Measurements from ENCODE around the gene STX2. TPM values are rescaled to one million over a fixed set of nuclear protein-coding genes. Genes with fewer than 3 reads are reported as not detected.

The STX2 gene
- total and polyA plus RNA-seq, 4 donors: 11.9 to 28.4 (median 20.9) TPM

GRCh38 chr12:130799051-130799450 is 40.0 kb downstream of the STX2 start:
- no peak for DNase-seq
- H3K9me3 ChIP-seq (ENCODE audit: control insufficient read depth in 4 of 4, insufficient read depth in 3 of 4, low read length in 3 of 4): no peaks in the 10 kb centered on the region
- H3K27me3 ChIP-seq (ENCODE audit: control insufficient read depth in 3 of 3, insufficient read depth in 3 of 3, low read length in 2 of 3): no peaks in the 10 kb centered on the region
- no peak overlapping the region for H3K4me3 ChIP-seq
- ATAC-seq (ENCODE audit: insufficient read depth, low FRiP score): no peak
- WGBS, 2 donors: 92 to 95% methylated on average over 4 of the region's 4 CpGs
- TF ChIP-seq CTCF (IDR thresholded peaks at IDR 0.05; ENCODE audit: control extremely low read depth, extremely low read depth): no peak
- no peaks in the 10 kb centered on the region for H3K4me1 ChIP-seq (ENCODE audit: control insufficient read depth in 5 of 5, insufficient read depth in 5 of 5, low read length in 5 of 5)
- H3K27ac ChIP-seq (ENCODE audit: low read depth in 1 of 2, low read length in 1 of 2): no peak overlapping the region
- no peak overlapping the region for H3K9ac ChIP-seq (ENCODE audit: insufficient read depth in 1 of 2, low read length in 2 of 2)
- H3K36me3 ChIP-seq (ENCODE audit: control insufficient read depth in 4 of 4, insufficient read depth in 4 of 4, low read length in 4 of 4): peaks cover 17 to 36% (median 22%) of the 10 kb centered on the region in 4 donors

- DNase-seq (no peak), ATAC-seq (ENCODE audit: insufficient read depth, low FRiP score) (no peak)
- Histone ChIP-seq H3K27me3 (ENCODE audit: control insufficient read depth in 3 of 3, insufficient read depth in 3 of 3, low read length in 2 of 3) (no peaks in the 10 kb centered on the region), H3K4me3 (no peak overlapping the region), H3K36me3 (ENCODE audit: control insufficient read depth in 4 of 4, insufficient read depth in 4 of 4, low read length in 4 of 4) (peaks cover 17 to 36% (median 24%) of the 10 kb centered on the region in 4 donors), H3K4me1 (ENCODE audit: control insufficient read depth in 5 of 5, insufficient read depth in 5 of 5, low read length in 5 of 5) (no peaks in the 10 kb centered on the region), H3K9ac (ENCODE audit: insufficient read depth in 1 of 2, low read length in 2 of 2) (no peak overlapping the region), H3K9me3 (ENCODE audit: control insufficient read depth in 4 of 4, insufficient read depth in 3 of 4, low read length in 3 of 4) (no peaks in the 10 kb centered on the region), H3K27ac (ENCODE audit: low read depth in 1 of 2, low read length in 1 of 2) (no peak overlapping the region)
- WGBS, 2 donors: 84 to 88% methylated on average over 19 of the region's 19 CpGs
- TF ChIP-seq CTCF (IDR thresholded peaks at IDR 0.05; ENCODE audit: control extremely low read depth, extremely low read depth): no peak
These were observed 41.9 kb downstream of the STX2 start for GRCh38 chr12:130796985-130797686.

GRCh38 chr12:130795906-130796305 is 43.1 kb downstream of the STX2 start:
- no peak for ATAC-seq (ENCODE audit: insufficient read depth, low FRiP score)
- H3K4me1 ChIP-seq (ENCODE audit: control insufficient read depth in 5 of 5, insufficient read depth in 5 of 5, low read length in 5 of 5): no peaks in the 10 kb centered on the region
- no peak overlapping the region for H3K9ac ChIP-seq (ENCODE audit: insufficient read depth in 1 of 2, low read length in 2 of 2)
- H3K27ac ChIP-seq (ENCODE audit: low read depth in 1 of 2, low read length in 1 of 2): no peak overlapping the region
- no peak for DNase-seq
- no peaks in the 10 kb centered on the region for H3K9me3 ChIP-seq (ENCODE audit: control insufficient read depth in 4 of 4, insufficient read depth in 3 of 4, low read length in 3 of 4)
- H3K4me3 ChIP-seq: no peak overlapping the region
- peaks cover 12 to 34% (median 22%) of the 10 kb centered on the region in 4 donors for H3K36me3 ChIP-seq (ENCODE audit: control insufficient read depth in 4 of 4, insufficient read depth in 4 of 4, low read length in 4 of 4)
- no peak for TF ChIP-seq CTCF (IDR thresholded peaks at IDR 0.05; ENCODE audit: control extremely low read depth, extremely low read depth)
- H3K27me3 ChIP-seq (ENCODE audit: control insufficient read depth in 3 of 3, insufficient read depth in 3 of 3, low read length in 2 of 3): no peaks in the 10 kb centered on the region
- WGBS, 2 donors: 76 to 80% methylated on average over 6 of the region's 6 CpGs

GRCh38 chr12:130793554-130793849 is 45.5 kb downstream of the STX2 start:
- no peak overlapping the region for H3K4me3 ChIP-seq
- no peaks in the 10 kb centered on the region for H3K27me3 ChIP-seq (ENCODE audit: control insufficient read depth in 3 of 3, insufficient read depth in 3 of 3, low read length in 2 of 3)
- TF ChIP-seq CTCF (IDR thresholded peaks at IDR 0.05; ENCODE audit: control extremely low read depth, extremely low read depth): no peak
- DNase-seq (no peak), ATAC-seq (ENCODE audit: insufficient read depth, low FRiP score) (no peak)
- no peaks in the 10 kb centered on the region for H3K9me3 ChIP-seq (ENCODE audit: control insufficient read depth in 4 of 4, insufficient read depth in 3 of 4, low read length in 3 of 4)
- H3K4me1 ChIP-seq (ENCODE audit: control insufficient read depth in 5 of 5, insufficient read depth in 5 of 5, low read length in 5 of 5): no peaks in the 10 kb centered on the region
- peaks cover 5 to 35% (median 17%) of the 10 kb centered on the region in 4 donors for H3K36me3 ChIP-seq (ENCODE audit: control insufficient read depth in 4 of 4, insufficient read depth in 4 of 4, low read length in 4 of 4)
- H3K27ac ChIP-seq (ENCODE audit: low read depth in 1 of 2, low read length in 1 of 2): no peak overlapping the region
- 93 to 94% methylated on average over 3 of the region's 3 CpGs for WGBS, 2 donors
- no peak overlapping the region for H3K9ac ChIP-seq (ENCODE audit: insufficient read depth in 1 of 2, low read length in 2 of 2)
